Ishikawa (cell line): Measurements from ENCODE around the gene TCTN3.

Experiments used
- CEBPB ChIP-seq: IDR thresholded peaks from 2 replicates; pipeline ENCODE4 v1.6.1; 2012
- CREB1 ChIP-seq: IDR thresholded peaks from 2 replicates; pipeline ENCODE4 v1.6.1; 2012; ENCODE audit warnings: low read depth
- EP300 ChIP-seq: IDR thresholded peaks from 2 replicates; pipeline ENCODE4 v1.6.1; 2012; ENCODE audit warnings: borderline replicate concordance
- NFIC ChIP-seq: IDR thresholded peaks from 2 replicates; pipeline ENCODE4 v1.6.1; 2012
- RAD21 ChIP-seq: IDR thresholded peaks from 2 replicates; pipeline ENCODE4 v1.6.1; 2012; ENCODE audit warnings: low read depth
- TAF1 ChIP-seq: IDR thresholded peaks from 2 replicates; pipeline ENCODE4 v1.6.1; 2012; ENCODE audit warnings: low read depth, mild to moderate bottlenecking
- TCF12 ChIP-seq: IDR thresholded peaks from 2 replicates; pipeline ENCODE4 v1.6.1; 2012; ENCODE audit warnings: low read depth
- TEAD4 ChIP-seq: IDR thresholded peaks from 2 replicates; pipeline ENCODE4 v1.6.1; 2012
- YY1 ChIP-seq: IDR thresholded peaks from 2 replicates; pipeline ENCODE4 v1.6.1; 2012; ENCODE audit warnings: low read depth
- TF ChIP-seq, protein P1 (sequence below): IDR thresholded peaks from 2 replicates; pipeline ENCODE4 v1.6.1; 2012
- TF ChIP-seq, protein P2 (sequence below): IDR thresholded peaks from 2 replicates; pipeline ENCODE4 v1.6.1; 2012; ENCODE audit warnings: low read depth, mild to moderate bottlenecking

DNA sequence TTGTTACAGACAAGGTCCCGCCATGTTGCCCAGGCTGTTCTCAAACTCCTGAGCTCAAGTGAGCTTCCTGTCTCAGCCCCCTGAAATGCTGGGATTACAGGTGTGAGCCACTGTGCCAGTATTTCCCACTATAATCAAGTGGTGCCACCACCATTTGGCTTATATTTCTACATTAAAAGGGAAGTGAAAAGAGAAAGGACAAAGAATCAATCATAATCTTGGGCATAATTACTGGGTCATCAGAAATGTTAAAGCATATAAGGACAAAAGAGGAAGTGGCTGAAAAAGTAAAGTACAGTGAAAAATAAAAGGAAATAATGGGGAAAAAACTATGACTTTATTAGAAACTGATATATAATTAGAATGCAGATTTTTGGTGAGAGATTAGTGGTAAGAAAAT lies 36.5 kb upstream of the TCTN3 start:
- TF ChIP-seq RAD21 (no peak), CEBPB (no peak), CREB1 (no peak), NFIC (no peak), YY1 (0 out of 2 replicates have a peak, but pooled peaks have one; percentile 46), TCF12 (no peak), EP300 (no peak), TAF1 (no peak), TEAD4 (no peak)
- TF ChIP-seq, protein P1, sequence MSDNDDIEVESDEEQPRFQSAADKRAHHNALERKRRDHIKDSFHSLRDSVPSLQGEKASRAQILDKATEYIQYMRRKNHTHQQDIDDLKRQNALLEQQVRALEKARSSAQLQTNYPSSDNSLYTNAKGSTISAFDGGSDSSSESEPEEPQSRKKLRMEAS, result no peak
- TF ChIP-seq, protein P2, sequence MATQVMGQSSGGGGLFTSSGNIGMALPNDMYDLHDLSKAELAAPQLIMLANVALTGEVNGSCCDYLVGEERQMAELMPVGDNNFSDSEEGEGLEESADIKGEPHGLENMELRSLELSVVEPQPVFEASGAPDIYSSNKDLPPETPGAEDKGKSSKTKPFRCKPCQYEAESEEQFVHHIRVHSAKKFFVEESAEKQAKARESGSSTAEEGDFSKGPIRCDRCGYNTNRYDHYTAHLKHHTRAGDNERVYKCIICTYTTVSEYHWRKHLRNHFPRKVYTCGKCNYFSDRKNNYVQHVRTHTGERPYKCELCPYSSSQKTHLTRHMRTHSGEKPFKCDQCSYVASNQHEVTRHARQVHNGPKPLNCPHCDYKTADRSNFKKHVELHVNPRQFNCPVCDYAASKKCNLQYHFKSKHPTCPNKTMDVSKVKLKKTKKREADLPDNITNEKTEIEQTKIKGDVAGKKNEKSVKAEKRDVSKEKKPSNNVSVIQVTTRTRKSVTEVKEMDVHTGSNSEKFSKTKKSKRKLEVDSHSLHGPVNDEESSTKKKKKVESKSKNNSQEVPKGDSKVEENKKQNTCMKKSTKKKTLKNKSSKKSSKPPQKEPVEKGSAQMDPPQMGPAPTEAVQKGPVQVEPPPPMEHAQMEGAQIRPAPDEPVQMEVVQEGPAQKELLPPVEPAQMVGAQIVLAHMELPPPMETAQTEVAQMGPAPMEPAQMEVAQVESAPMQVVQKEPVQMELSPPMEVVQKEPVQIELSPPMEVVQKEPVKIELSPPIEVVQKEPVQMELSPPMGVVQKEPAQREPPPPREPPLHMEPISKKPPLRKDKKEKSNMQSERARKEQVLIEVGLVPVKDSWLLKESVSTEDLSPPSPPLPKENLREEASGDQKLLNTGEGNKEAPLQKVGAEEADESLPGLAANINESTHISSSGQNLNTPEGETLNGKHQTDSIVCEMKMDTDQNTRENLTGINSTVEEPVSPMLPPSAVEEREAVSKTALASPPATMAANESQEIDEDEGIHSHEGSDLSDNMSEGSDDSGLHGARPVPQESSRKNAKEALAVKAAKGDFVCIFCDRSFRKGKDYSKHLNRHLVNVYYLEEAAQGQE, result no peak
